Measurements from ENCODE around the gene PRKCE.

The PRKCE gene

DNA sequence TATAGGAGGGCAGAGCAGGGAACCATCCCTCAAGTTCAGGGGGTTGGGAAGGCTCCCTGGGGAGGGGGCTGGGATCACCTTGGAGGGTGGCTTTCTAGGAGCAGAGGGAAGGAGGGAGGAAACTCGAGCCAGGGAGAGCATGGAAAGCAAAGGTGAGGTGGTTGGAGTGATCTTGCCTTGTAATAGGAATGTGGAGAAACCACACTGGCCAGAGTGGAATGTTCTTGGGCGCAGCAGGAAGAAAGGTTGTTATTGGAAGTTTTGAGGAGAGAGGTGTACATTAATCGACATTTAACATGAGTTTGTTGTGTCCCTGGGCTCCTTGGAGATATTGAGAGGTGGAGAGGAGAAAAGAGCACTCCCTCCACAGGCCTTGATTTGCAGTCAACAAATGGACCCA, 272.2 kb downstream of the PRKCE start:
- Histone ChIP-seq H4K5ac (ENCODE audit: low read length) (no peak overlapping the region), H2AK5ac (ENCODE audit: low read length) (no peak overlapping the region), H3K18ac (ENCODE audit: low read length) (no peak overlapping the region), H3K23ac (ENCODE audit: low read length) (no peak overlapping the region), H3K4me1 (ENCODE audit: control insufficient read depth, low read depth, low read length) (no peaks in the 10 kb centered on the region), H2BK5ac (ENCODE audit: low read length) (no peak overlapping the region), H3K56ac (ENCODE audit: low read length) (no peak overlapping the region), H3K27me3 (ENCODE audit: insufficient read depth, low read length, poor library complexity) (no peaks in the 10 kb centered on the region), H4K8ac (ENCODE audit: low read depth, low read length) (no peak overlapping the region), H3K9ac (ENCODE audit: low read length) (no peak overlapping the region), H3K36me3 (ENCODE audit: control insufficient read depth, insufficient read depth, low read length) (no peaks in the 10 kb centered on the region), H3K4me2 (ENCODE audit: low read length) (no peak overlapping the region), H3K79me2 (ENCODE audit: control insufficient read depth, insufficient read depth, low read length) (no peaks in the 10 kb centered on the region), H2BK15ac (replicated peaks; ENCODE audit: low read depth) (no peak overlapping the region), H3K27ac (ENCODE audit: low read depth, low read length) (no peak overlapping the region), H3K4ac (ENCODE audit: low read depth, low read length) (no peak overlapping the region), H2BK120ac (ENCODE audit: low read depth, low read length) (no peak overlapping the region), H3K4me3 (ENCODE audit: low read length) (no peak overlapping the region), H3K79me1 (ENCODE audit: low read length) (no peaks in the 10 kb centered on the region)
- no peak for DNase-seq
- WGBS (ENCODE audit: extremely low coverage, insufficient coverage, low lambda C conversion rate) = no CpG with 5 or more reads among the region's 3 CpGs

DNA sequence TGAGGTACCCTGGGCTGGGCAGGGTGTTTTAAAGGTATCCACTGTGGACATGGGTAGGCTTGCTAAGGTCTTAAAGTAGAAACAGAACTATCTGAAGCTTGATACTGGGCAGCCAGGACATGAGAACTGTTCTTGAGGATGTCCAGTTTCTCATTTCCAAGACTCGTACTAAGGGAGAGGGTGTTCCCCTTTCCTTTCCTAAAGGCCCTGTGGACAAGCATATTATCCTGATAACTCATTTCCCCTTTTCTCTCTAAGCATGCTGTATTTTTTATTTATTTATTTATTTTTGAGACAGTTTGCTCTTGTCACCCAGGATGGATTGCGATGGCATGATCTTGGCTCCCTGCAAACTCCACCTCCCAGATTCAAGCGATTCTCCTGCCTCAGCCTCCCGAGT, 273.6 kb downstream of the PRKCE start:
- Histone ChIP-seq H4K5ac (ENCODE audit: low read length) (no peak overlapping the region), H3K27me3 (ENCODE audit: insufficient read depth, low read length, poor library complexity) (no peaks in the 10 kb centered on the region), H3K4me3 (ENCODE audit: low read length) (no peak overlapping the region), H3K4me2 (ENCODE audit: low read length) (no peak overlapping the region), H2BK15ac (replicated peaks; ENCODE audit: low read depth) (no peak overlapping the region), H3K23ac (ENCODE audit: low read length) (no peak overlapping the region), H4K8ac (ENCODE audit: low read depth, low read length) (no peak overlapping the region), H2AK5ac (ENCODE audit: low read length) (no peak overlapping the region), H3K4me1 (ENCODE audit: control insufficient read depth, low read depth, low read length) (no peaks in the 10 kb centered on the region), H2BK5ac (ENCODE audit: low read length) (no peak overlapping the region), H3K36me3 (ENCODE audit: control insufficient read depth, insufficient read depth, low read length) (no peaks in the 10 kb centered on the region), H3K79me1 (ENCODE audit: low read length) (no peaks in the 10 kb centered on the region), H3K9ac (ENCODE audit: low read length) (no peak overlapping the region), H2BK120ac (ENCODE audit: low read depth, low read length) (no peak overlapping the region), H3K27ac (ENCODE audit: low read depth, low read length) (no peak overlapping the region), H3K4ac (ENCODE audit: low read depth, low read length) (no peak overlapping the region), H3K79me2 (ENCODE audit: control insufficient read depth, insufficient read depth, low read length) (no peaks in the 10 kb centered on the region), H3K18ac (ENCODE audit: low read length) (no peak overlapping the region), H3K56ac (ENCODE audit: low read length) (no peak overlapping the region)
- no peak for DNase-seq
- no CpG with 5 or more reads among the region's 4 CpGs for WGBS (ENCODE audit: extremely low coverage, insufficient coverage, low lambda C conversion rate)

DNA sequence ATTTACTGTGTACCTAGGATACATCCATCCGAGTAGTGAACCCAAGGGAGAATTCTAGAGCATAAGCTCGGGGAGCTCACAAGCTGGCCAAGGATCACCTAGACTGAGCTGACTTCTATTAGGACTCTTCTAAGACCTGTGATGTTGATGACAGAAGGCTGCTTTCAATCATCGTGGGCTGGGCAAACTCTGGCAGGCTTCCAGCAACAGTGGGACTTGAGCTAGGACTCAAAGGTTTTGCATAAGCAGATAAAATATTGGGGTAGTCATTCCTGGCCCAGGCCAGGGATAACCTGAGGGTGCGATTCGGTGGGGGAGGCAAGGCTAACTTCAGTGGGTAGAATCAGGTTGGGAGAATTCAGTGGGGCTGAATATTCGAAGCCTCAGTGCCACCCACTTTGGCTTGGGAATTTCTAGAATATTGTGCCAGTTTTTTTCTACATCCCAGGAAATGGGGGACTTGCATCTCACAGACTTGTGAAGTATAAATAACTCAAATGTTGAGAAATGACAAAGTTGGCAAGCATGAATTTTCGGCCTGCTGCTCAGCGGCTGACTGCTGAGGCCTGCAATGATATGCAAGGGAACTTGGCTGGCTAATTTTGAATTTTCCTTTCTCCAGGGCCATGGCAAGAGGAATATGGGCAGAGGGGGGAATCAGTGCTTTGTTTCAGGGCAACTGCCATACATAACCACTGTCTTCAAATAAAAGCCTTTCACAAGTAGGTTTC, 274.3 kb downstream of the PRKCE start:
- Histone ChIP-seq H3K9ac (ENCODE audit: low read length) (no peak overlapping the region), H3K4ac (ENCODE audit: low read depth, low read length) (no peak overlapping the region), H3K18ac (ENCODE audit: low read length) (no peak overlapping the region), H3K36me3 (ENCODE audit: control insufficient read depth, insufficient read depth, low read length) (no peaks in the 10 kb centered on the region), H2BK120ac (ENCODE audit: low read depth, low read length) (no peak overlapping the region), H3K4me2 (ENCODE audit: low read length) (no peak overlapping the region), H2AK5ac (ENCODE audit: low read length) (no peak overlapping the region), H4K5ac (ENCODE audit: low read length) (no peak overlapping the region), H2BK15ac (replicated peaks; ENCODE audit: low read depth) (no peak overlapping the region), H4K8ac (ENCODE audit: low read depth, low read length) (no peak overlapping the region), H3K79me2 (ENCODE audit: control insufficient read depth, insufficient read depth, low read length) (no peaks in the 10 kb centered on the region), H2BK5ac (ENCODE audit: low read length) (no peak overlapping the region), H3K56ac (ENCODE audit: low read length) (no peak overlapping the region), H3K4me1 (ENCODE audit: control insufficient read depth, low read depth, low read length) (no peaks in the 10 kb centered on the region), H3K23ac (ENCODE audit: low read length) (no peak overlapping the region), H3K79me1 (ENCODE audit: low read length) (no peaks in the 10 kb centered on the region), H3K27ac (ENCODE audit: low read depth, low read length) (no peak overlapping the region), H3K4me3 (ENCODE audit: low read length) (no peak overlapping the region), H3K27me3 (ENCODE audit: insufficient read depth, low read length, poor library complexity) (no peaks in the 10 kb centered on the region)
- DNase-seq = no peak
- no CpG with 5 or more reads among the region's 8 CpGs for WGBS (ENCODE audit: extremely low coverage, insufficient coverage, low lambda C conversion rate)

DNA sequence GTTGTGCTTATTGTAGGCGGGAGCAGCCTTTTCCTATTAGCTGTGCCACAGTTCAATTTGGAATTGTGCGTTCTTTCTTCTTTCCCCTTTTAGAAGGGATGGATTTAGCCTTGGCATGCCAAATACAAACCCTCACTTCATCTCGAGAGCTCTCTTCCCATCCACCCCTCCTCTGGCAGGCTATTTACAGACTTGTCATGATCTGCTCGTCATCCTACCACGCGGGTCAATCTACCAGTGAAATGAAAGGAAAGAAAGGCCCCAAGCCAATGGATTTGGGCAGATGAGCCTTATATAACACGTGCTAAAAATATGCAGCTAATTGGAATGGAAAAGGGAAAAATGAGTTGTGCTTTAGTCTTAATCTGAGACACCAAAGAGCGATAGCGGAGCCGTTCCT, 277.5 kb downstream of the PRKCE start:
- H3K36me3 ChIP-seq (ENCODE audit: control insufficient read depth, insufficient read depth, low read length) = no peaks in the 10 kb centered on the region
- no peaks in the 10 kb centered on the region for H3K4me1 ChIP-seq (ENCODE audit: control insufficient read depth, low read depth, low read length)
- no peak overlapping the region for H2BK15ac ChIP-seq (replicated peaks; ENCODE audit: low read depth)
- no peak overlapping the region for H2BK120ac ChIP-seq (ENCODE audit: low read depth, low read length)
- H3K18ac ChIP-seq (ENCODE audit: low read length) = no peak overlapping the region
- H2AK5ac ChIP-seq (ENCODE audit: low read length) = no peak overlapping the region
- no CpG with 5 or more reads among the region's 10 CpGs for WGBS (ENCODE audit: extremely low coverage, insufficient coverage, low lambda C conversion rate)
- no peak overlapping the region for H3K23ac ChIP-seq (ENCODE audit: low read length)
- H4K8ac ChIP-seq (ENCODE audit: low read depth, low read length) = no peak overlapping the region
- no peak overlapping the region for H3K4me3 ChIP-seq (ENCODE audit: low read length)
- no peaks in the 10 kb centered on the region for H3K79me1 ChIP-seq (ENCODE audit: low read length)
- H3K27ac ChIP-seq (ENCODE audit: low read depth, low read length) = no peak overlapping the region
- H3K4ac ChIP-seq (ENCODE audit: low read depth, low read length) = no peak overlapping the region
- no peak overlapping the region for H4K5ac ChIP-seq (ENCODE audit: low read length)
- no peaks in the 10 kb centered on the region for H3K27me3 ChIP-seq (ENCODE audit: insufficient read depth, low read length, poor library complexity)
- H3K9ac ChIP-seq (ENCODE audit: low read length) = no peak overlapping the region
- H3K79me2 ChIP-seq (ENCODE audit: control insufficient read depth, insufficient read depth, low read length) = no peaks in the 10 kb centered on the region
- H3K4me2 ChIP-seq (ENCODE audit: low read length) = no peak overlapping the region
- DNase-seq = no peak
- H3K56ac ChIP-seq (ENCODE audit: low read length) = no peak overlapping the region
- no peak overlapping the region for H2BK5ac ChIP-seq (ENCODE audit: low read length)

- DNase-seq = no peak
- Histone ChIP-seq H3K27me3 (ENCODE audit: insufficient read depth, low read length, poor library complexity) (no peaks in the 10 kb centered on the region), H3K27ac (ENCODE audit: low read depth, low read length) (no peak overlapping the region), H3K9ac (ENCODE audit: low read length) (no peak overlapping the region), H3K18ac (ENCODE audit: low read length) (no peak overlapping the region), H3K79me2 (ENCODE audit: control insufficient read depth, insufficient read depth, low read length) (no peaks in the 10 kb centered on the region), H2BK120ac (ENCODE audit: low read depth, low read length) (no peak overlapping the region), H3K4me2 (ENCODE audit: low read length) (no peak overlapping the region), H2AK5ac (ENCODE audit: low read length) (no peak overlapping the region), H4K8ac (ENCODE audit: low read depth, low read length) (no peak overlapping the region), H2BK5ac (ENCODE audit: low read length) (no peak overlapping the region), H3K23ac (ENCODE audit: low read length) (no peak overlapping the region), H3K4ac (ENCODE audit: low read depth, low read length) (no peak overlapping the region), H3K4me1 (ENCODE audit: control insufficient read depth, low read depth, low read length) (no peaks in the 10 kb centered on the region), H3K56ac (ENCODE audit: low read length) (no peak overlapping the region), H3K36me3 (ENCODE audit: control insufficient read depth, insufficient read depth, low read length) (no peaks in the 10 kb centered on the region), H3K79me1 (ENCODE audit: low read length) (no peaks in the 10 kb centered on the region), H2BK15ac (replicated peaks; ENCODE audit: low read depth) (no peak overlapping the region), H4K5ac (ENCODE audit: low read length) (no peak overlapping the region), H3K4me3 (ENCODE audit: low read length) (no peak overlapping the region)
- WGBS (ENCODE audit: extremely low coverage, insufficient coverage, low lambda C conversion rate) = no CpG with 5 or more reads among the region's 6 CpGs
Observed at GRCh38 chr2:45929674-45930395, 278.4 kb downstream of the PRKCE start.
